ENCODE data around the gene TTBK1.

The TTBK1 gene

DNA sequence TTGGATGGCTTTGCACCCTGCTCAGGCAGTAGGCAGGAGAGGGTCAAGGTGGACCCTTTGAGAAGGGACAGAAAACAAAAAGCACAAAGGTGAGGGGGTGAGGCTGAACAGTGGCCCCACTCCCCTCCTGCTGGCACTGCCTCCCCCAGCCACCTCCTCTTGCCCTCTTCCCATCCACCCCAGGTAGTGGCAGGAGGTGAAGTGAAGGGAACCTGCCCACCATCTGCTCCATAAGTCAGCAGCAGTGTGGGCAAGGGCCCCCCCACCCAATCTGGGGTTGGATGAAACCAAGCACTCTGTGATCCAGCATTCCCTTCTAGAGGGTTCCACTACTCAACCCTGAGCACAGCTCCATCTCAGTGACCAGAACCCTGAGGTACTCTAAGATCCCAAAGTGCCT is 28.7 kb downstream of the TTBK1 start:
- no peak for DNase-seq (ENCODE audit: low spot score)

DNA sequence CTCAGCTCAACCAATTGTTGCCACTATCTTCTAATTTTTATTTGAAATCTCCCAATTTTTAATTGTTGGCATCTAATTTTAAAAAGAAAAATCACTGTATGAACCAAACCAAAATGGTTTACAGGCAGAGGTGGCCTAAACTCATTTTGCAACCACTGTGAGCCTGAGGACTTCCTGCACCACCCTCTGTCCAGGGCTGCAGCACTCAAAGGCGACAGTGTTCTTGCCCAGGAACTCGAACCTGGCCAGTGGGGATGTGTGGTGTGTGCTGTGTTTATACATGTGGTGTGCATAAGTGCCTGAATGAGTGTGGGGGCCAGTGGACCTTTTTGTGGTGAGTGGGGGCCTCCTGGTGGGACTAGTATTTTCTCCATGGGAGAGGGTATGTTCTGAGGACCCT is 30.4 kb downstream of the TTBK1 start:
- no peak for DNase-seq (ENCODE audit: low spot score)

DNA sequence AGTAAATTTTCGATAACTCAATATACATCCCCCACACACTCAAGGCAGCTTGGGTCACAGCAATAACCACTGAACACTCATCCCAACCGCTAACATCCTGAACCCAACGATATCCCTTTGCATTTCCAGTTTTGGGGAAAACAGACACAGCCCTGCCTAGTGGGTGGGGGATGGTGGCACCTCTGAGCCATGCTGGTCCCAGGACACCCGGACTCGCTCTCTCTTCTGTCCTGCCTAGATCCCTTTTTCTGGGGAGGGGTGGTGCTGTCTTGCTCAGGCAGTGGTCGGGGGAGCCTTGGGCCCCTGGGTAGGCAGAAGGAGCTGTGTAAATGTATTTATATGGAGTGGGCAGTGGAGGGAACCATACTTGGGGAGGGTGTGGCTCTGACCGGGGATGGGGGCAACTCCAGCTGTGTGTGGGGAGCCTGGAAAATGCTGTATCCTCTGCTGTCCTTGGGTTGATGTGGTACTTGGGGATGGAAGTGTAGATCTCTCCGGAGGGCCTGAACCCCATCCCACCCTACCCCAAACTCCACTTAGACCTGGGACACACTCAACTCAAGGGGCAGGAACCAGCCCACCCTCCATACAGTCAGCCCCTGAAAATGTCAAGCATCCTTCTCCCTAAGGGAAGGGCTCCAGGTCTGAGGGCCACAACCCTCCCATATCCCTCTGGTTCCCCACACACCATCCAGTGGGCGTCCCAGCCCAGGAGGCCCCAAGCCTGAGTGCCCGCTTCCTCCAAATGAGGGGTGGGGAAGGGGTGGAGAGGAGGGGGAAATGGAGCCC is 31.0 kb downstream of the TTBK1 start:
- no peak for DNase-seq (ENCODE audit: low spot score)

DNA sequence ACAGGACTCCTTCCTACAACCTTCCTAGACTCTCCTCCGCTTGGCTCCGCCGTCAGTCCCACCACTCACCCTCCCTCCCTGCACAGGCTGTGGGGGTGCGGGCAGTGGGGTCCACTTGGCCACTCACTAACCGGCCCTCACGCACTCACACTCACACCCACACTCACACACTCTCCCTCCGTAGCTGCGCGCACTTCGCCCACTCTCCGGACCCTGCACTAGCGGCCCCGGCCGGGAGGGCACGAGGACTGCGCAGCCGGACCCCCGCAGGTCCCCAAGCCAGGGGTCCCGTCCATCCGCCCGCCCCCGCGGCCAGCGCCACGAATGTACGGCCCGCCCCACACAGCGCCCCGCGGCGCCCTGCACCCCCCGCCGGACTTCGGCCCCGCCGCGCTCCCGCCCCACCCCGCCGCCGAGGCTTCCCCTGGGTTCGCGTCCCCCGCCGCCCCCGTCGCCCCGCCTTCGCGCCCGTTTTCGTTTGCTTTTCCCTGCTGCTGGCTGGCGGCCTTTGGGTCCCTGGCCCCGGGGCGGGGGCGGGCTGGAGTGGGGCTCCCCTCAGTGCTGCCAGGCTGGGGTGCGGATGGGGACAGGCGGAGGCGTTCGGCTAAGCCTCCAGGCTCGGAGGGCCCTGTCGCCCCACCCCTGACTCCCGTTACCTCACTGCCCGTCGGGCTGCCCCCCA is 31.8 kb downstream of the TTBK1 start:
- no peak for DNase-seq (ENCODE audit: low spot score)

- DNase-seq (ENCODE audit: low spot score), result no peak
Measured at GRCh38 chr6:43275801-43276576, 32.7 kb downstream of the TTBK1 start.

- no peak for DNase-seq (ENCODE audit: low spot score)
Measured at GRCh38 chr6:43276577-43277305, 33.5 kb downstream of the TTBK1 start.

DNA sequence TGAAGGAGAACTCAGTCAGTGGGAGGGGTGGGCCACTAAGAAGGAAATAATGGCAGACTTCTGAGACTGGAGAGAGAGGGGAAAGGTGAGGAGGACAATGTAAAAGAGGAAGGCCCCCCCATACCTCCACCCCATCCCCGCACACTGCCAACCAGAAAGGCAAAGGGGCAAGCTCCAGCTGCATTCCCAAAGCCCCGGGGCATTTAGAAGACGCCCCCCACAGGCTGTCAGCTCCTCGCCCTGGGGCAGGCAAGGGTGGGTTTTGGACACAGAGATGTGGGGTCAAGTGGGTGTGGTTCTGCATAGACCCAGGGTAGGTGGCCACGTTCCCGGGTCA is 34.0 kb downstream of the TTBK1 start:
- no peak for DNase-seq (ENCODE audit: low spot score)

- no peak for DNase-seq (ENCODE audit: low spot score)
Measured at GRCh38 chr6:43277643-43278523, 34.6 kb downstream of the TTBK1 start.

DNA sequence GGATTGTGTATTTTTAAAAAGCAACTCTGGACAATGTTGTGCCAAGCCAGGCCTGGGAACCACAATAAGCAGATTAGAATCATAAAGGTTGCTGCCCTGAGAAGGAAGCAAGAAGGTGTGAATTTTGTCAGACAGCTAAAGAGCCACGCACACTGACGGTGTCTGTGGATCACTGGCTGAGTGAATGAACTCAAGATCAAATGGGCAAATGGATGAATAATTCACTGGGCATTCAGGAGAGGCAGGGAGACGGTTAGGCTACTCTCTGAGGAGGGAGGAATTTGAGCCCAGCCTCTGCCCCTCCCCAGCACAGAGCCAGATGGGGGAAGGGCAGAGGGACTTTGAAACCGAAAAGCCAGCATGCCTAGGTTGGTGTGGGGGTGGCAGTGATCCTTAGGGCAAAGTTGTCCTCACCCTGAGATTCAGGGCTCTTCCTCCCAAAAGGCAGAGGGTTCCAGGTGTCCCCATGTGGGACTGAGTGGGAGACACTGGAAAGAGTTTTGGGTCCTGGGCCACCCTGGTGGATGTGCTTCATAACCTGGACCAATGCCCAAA is 35.3 kb downstream of the TTBK1 start:
- DNase-seq (ENCODE audit: low spot score), result no peak

DNA sequence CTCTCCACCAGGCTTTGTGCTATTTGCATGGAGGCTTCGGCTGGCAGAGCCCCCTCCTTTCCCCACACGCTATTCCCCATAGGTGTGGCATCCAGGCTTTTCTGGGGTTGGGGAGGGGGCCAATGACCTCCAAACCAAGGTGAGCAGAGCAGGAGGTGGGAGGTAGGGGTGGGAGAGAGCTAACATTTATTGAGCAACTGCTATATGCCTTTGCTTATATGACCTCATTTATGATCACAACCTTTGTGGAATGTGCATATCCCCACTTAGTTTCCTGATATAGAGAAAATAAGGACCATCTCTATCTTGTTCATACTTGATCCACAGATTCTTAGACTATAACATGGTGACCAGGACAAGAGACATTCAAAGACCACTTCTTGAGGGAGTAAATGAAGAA is 37.0 kb downstream of the TTBK1 start:
- no peak for DNase-seq (ENCODE audit: low spot score)

DNA sequence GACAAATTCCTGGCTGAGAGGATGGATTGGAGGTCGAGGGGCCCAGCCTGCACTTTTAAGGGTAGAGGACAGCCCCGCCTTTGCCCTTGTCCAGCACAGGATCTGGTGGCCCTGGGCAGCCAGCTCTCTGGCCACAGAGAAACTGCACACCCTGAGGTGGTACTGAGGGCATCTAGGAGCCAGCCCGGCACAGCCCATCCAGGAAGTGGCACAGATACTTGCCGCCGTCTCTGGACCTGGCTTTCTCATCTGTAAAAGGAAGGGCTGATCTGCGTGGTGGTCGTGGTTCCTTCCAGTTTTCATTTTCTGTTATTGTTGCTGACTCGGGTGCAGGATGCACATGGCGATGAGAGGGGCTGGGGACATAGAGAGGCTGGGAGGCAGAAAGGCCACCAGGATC is 38.8 kb downstream of the TTBK1 start:
- DNase-seq (ENCODE audit: low spot score), result no peak

- no peak for DNase-seq (ENCODE audit: low spot score)
Measured at GRCh38 chr6:43282636-43283513, 39.6 kb downstream of the TTBK1 start.

DNA sequence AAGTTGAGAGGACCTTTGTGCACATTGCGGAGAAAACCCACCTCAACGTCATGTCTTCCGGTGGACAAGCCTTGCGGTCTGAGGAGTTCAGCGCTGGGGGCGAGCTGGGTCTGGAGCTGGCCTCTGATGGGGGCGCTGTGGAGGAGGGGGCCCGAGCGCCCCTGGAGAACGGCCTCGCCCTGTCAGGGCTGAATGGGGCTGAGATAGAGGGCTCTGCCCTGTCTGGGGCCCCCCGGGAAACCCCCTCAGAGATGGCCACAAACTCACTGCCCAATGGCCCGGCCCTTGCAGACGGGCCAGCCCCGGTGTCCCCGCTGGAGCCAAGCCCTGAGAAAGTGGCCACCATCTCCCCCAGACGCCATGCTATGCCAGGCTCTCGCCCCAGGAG is 40.2 kb downstream of the TTBK1 start:
- no peak for DNase-seq (ENCODE audit: low spot score)

DNA sequence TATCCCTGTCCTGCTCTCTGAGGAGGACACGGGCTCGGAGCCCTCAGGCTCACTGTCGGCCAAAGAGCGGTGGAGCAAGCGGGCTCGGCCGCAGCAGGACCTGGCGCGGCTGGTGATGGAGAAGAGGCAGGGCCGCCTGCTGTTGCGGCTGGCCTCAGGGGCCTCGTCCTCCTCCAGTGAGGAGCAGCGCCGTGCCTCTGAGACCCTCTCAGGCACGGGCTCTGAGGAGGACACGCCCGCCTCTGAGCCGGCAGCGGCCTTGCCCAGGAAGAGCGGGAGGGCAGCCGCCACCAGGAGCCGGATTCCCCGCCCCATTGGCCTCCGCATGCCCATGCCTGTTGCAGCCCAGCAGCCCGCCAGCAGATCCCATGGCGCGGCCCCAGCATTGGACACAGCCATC is 40.6 kb downstream of the TTBK1 start:
- no peak for DNase-seq (ENCODE audit: low spot score)

- DNase-seq (ENCODE audit: low spot score), result no peak
Measured at GRCh38 chr6:43284991-43285781, 41.9 kb downstream of the TTBK1 start.

DNA sequence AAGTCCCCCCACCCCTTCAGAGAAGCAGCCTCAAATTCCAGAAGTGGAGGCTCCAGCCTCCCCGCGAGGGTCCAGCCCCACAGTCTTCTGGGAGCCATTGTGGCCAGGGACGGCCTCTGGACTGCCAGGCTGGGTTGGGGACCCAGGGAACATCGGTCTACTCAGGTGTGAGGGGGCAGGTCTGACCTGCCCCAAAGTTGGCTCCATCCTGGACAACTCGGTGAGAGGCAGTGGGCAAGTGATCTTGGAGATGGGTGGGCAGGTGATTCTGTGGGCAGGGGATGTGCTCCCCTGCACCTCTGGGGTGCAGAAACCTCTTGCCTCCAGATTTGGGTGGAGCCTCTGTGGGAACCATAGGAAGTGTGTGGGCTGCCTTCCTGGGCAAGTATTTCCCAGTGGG is 42.6 kb downstream of the TTBK1 start:
- no peak for DNase-seq (ENCODE audit: low spot score)

DNA sequence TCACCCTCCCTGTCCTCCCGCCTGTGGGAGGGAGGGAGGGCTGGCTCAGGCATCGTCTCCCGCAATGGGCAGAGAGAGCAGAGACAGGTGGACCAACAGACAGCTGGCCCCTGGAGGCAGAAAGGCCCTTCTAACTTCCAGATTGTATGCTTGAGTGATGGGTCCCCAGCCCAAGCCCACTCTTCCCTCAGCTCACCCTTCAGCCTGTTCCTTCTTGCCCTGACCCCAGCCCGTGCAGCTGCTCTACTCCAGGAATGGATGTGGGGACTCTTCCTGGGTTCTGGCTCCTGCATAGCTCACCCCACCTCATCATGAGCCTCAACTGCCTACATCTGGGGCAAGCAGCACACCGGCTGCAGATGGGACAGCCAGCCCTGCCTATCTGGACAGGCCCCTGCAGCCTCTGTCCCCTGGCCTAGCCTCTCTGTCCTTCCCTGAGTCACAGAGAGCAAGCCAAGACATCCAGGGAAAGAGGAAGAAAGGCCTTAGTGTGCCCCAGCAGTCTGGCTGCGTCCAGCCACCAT is 43.2 kb downstream of the TTBK1 start:
- no peak for DNase-seq (ENCODE audit: low spot score)

- DNase-seq (ENCODE audit: low spot score), result no peak
Measured at GRCh38 chr6:43286980-43287716, 43.9 kb downstream of the TTBK1 start.

Data from Ammon's horn (tissue), 1 donor.